ENCODE measurements around the gene SOD3. TPM values are rescaled to one million over a fixed set of nuclear protein-coding genes. Genes with fewer than 3 reads are reported as not detected.

Gene SOD3
- 4.2 to 22.9 TPM (median 22.3 TPM) in 3 replicates for total RNA-seq
- long read RNA-seq, transcript SOD3-201 (2 exons, 1,526 nt) = major isoform, 43 of 52 reads
- long read RNA-seq, partial matches to known transcripts = 0 of 52 reads
- long read RNA-seq, other reads (novel, unspliced or antisense) = 9 of 52 reads

GRCh38 chr4:24794916-24795665 lies at the start of gene SOD3:
Gene SOD3 (plus strand): TSS chr4:24795573. CDS start chr4:24799522, 3,949 bp downstream.
- DNase-seq (ENCODE audit: low spot score) = no peak
- TF ChIP-seq CTCF (IDR thresholded peaks at IDR 0.05) = no peak
- Mint-ChIP-seq H3K36me3 (ENCODE audit: low read depth) (no peaks in the 10 kb centered on the region), H3K27me3 (ENCODE audit: low read depth) (peaks cover 6% of the 10 kb centered on the region), H3K27ac (ENCODE audit: unreplicated experiment) (peak within 1 kb of the TSS; percentile 92), H3K4me3 (ENCODE audit: unreplicated experiment) (peak within 1 kb of the TSS; percentile 69), H3K9me3 (ENCODE audit: low read depth) (no peaks in the 10 kb centered on the region), H3K4me1 (ENCODE audit: low read depth) (peaks cover 29% of the 10 kb centered on the region)

GRCh38 chr4:24747234-24747975 lies 48.0 kb upstream of the SOD3 start:
- Mint-ChIP-seq H3K4me1 (ENCODE audit: low read depth) (peaks cover 11% of the 10 kb centered on the region), H3K27ac (ENCODE audit: unreplicated experiment) (no peak overlapping the region), H3K4me3 (ENCODE audit: unreplicated experiment) (no peak overlapping the region), H3K9me3 (ENCODE audit: low read depth) (no peaks in the 10 kb centered on the region), H3K36me3 (ENCODE audit: low read depth) (no peaks in the 10 kb centered on the region), H3K27me3 (ENCODE audit: low read depth) (no peaks in the 10 kb centered on the region)
- no peak for DNase-seq (ENCODE audit: low spot score)
- no peak for TF ChIP-seq CTCF (IDR thresholded peaks at IDR 0.05)

- Mint-ChIP-seq H3K9me3 (ENCODE audit: low read depth) (peaks cover 2% of the 10 kb centered on the region), H3K4me3 (ENCODE audit: unreplicated experiment) (no peak overlapping the region), H3K36me3 (ENCODE audit: low read depth) (no peaks in the 10 kb centered on the region), H3K4me1 (ENCODE audit: low read depth) (peaks cover 5% of the 10 kb centered on the region), H3K27ac (ENCODE audit: unreplicated experiment) (no peak overlapping the region), H3K27me3 (ENCODE audit: low read depth) (no peaks in the 10 kb centered on the region)
- no peak for DNase-seq (ENCODE audit: low spot score)
- TF ChIP-seq CTCF (IDR thresholded peaks at IDR 0.05) = no peak
Observed at GRCh38 chr4:24748023-24748422, 47.4 kb upstream of the SOD3 start.

GRCh38 chr4:24748758-24749350 lies 46.5 kb upstream of the SOD3 start:
- DNase-seq (ENCODE audit: low spot score) = no peak
- Mint-ChIP-seq H3K36me3 (ENCODE audit: low read depth) (no peaks in the 10 kb centered on the region), H3K9me3 (ENCODE audit: low read depth) (peaks cover 2% of the 10 kb centered on the region), H3K4me3 (ENCODE audit: unreplicated experiment) (no peak overlapping the region), H3K27me3 (ENCODE audit: low read depth) (no peaks in the 10 kb centered on the region), H3K27ac (ENCODE audit: unreplicated experiment) (no peak overlapping the region), H3K4me1 (ENCODE audit: low read depth) (peaks cover 2% of the 10 kb centered on the region)
- no peak for TF ChIP-seq CTCF (IDR thresholded peaks at IDR 0.05)

- no peak for TF ChIP-seq CTCF (IDR thresholded peaks at IDR 0.05)
- Mint-ChIP-seq H3K4me1 (ENCODE audit: low read depth) (no peaks in the 10 kb centered on the region), H3K27me3 (ENCODE audit: low read depth) (no peaks in the 10 kb centered on the region), H3K36me3 (ENCODE audit: low read depth) (no peaks in the 10 kb centered on the region), H3K9me3 (ENCODE audit: low read depth) (peaks cover 2% of the 10 kb centered on the region), H3K27ac (ENCODE audit: unreplicated experiment) (no peak overlapping the region), H3K4me3 (ENCODE audit: unreplicated experiment) (no peak overlapping the region)
- DNase-seq (ENCODE audit: low spot score) = no peak
Observed at GRCh38 chr4:24750106-24750505, 45.3 kb upstream of the SOD3 start.

Measured in chondrocyte (in vitro differentiated cells).